PC-9 (cell line): ENCODE measurements around the gene CD36.

Source experiments
- CTCF ChIP-seq: fragments of 200-600 bp; sonication (generic); conservative IDR thresholded peaks from 2 replicates; pipeline ENCODE4 v1.6.1; 2017; ENCODE audit warnings: mixed run types, antibody characterized with exemption, mild to moderate bottlenecking, moderate library complexity
- EZH2 ChIP-seq: fragments of 200-600 bp; sonication (generic); IDR thresholded peaks from 2 replicates; pipeline ENCODE4 v1.8.0; 2017; ENCODE audit warnings: antibody characterized with exemption, low read depth

- no peak for TF ChIP-seq EZH2
- TF ChIP-seq CTCF: no peak
Measured at GRCh38 chr7:80676404-80676803, 38.0 kb downstream of the CD36 start.
